BLaER1 (cell line): ENCODE results near the gene TAF8.

Source experiments
- H3K27ac ChIP-seq: shearing (Covaris generic); formaldehyde crosslinking; 2 replicates; pipeline ENCODE4 v1.8.1; 2022
- H3K27me3 ChIP-seq: shearing (Covaris generic); formaldehyde crosslinking; 2 replicates; pipeline ENCODE4 v1.8.1; 2022
- H3K36me3 ChIP-seq: shearing (Covaris generic); formaldehyde crosslinking; 2 replicates; pipeline ENCODE4 v1.8.1; 2022
- H3K4me1 ChIP-seq: shearing (Covaris generic); formaldehyde crosslinking; 2 replicates; pipeline ENCODE4 v1.8.1; 2022
- H3K4me2 ChIP-seq: shearing (Covaris generic); formaldehyde crosslinking; 2 replicates; pipeline ENCODE4 v1.8.1; 2022
- H3K4me3 ChIP-seq: shearing (Covaris generic); formaldehyde crosslinking; 2 replicates; pipeline ENCODE4 v1.8.1; 2022
- H3K9ac ChIP-seq: shearing (Covaris generic); formaldehyde crosslinking; 2 replicates; pipeline ENCODE4 v1.8.1; 2022
- H3K9me3 ChIP-seq: shearing (Covaris generic); formaldehyde crosslinking; 2 replicates; pipeline ENCODE4 v1.8.1; 2022
- H4K20me1 ChIP-seq: shearing (Covaris generic); formaldehyde crosslinking; 2 replicates; pipeline ENCODE4 v1.8.1; 2022
- Cebpa-rat ChIP-seq: shearing (Covaris generic); IDR thresholded peaks from 2 replicates; pipeline ENCODE4 v1.8.1; 2022

TAF8 gene

DNA sequence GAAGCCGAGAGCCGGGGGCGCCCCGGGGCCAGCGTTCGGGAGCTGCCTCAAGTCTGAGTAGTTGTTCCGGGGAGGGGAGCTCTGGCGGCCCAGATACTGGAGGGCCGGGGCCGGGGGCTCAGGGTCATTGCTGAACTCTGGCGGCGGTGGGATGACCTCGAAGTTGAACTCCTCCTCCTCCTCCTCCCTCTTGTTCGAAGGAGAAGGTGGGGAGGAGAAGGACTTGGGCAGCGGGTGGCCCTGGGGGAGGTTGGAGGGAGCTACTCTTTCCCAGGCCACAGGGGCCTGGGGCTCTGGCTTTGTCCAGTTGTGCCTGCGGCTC is 54.4 kb downstream of the TAF8 start:
- TF ChIP-seq Cebpa-rat, result no peak
- H4K20me1 ChIP-seq, result no peaks in the 10 kb centered on the region
- peaks cover 38% of the 10 kb centered on the region for H3K27me3 ChIP-seq
- peak overlapping the region; percentile 69 for H3K4me3 ChIP-seq
- H3K9ac ChIP-seq, result peak overlapping the region; percentile 80
- peak overlapping the region; percentile 69 for H3K27ac ChIP-seq
- H3K9me3 ChIP-seq, result no peaks in the 10 kb centered on the region
- H3K4me1 ChIP-seq, result peaks cover 21% of the 10 kb centered on the region
- H3K36me3 ChIP-seq, result no peaks in the 10 kb centered on the region
- H3K4me2 ChIP-seq, result peak overlapping the region; percentile 85

GRCh38 chr6:42105156-42105648 is 54.9 kb downstream of the TAF8 start:
- no peak for TF ChIP-seq Cebpa-rat
- Histone ChIP-seq H4K20me1 (no peaks in the 10 kb centered on the region), H3K4me3 (peak overlapping the region; percentile 69; the same call in 1 of the 2 replicates), H3K36me3 (no peaks in the 10 kb centered on the region), H3K4me1 (peaks cover 21% of the 10 kb centered on the region), H3K27me3 (peaks cover 38% of the 10 kb centered on the region), H3K4me2 (peak overlapping the region; percentile 85), H3K27ac (no peak overlapping the region), H3K9me3 (no peaks in the 10 kb centered on the region), H3K9ac (no peak overlapping the region)

DNA sequence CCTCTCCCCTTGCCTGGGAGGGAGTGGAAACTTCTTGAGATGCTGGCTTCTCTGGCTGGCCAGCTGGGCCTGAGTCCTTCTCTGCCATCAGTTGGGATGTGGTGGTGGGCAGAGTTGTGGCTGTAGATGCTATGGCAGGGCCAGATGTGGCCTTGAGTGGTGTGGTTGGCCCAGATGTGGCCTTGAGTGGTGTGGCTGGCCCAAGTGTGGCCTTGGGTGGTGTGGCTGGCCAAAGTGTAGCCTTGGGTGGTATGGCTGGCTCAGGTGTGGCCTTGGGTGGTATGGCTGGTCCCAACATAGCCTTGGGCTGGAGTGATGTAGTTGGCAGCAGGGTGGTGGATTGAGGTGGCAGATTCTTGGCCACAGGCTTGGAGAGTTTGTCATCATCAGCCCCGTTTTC is 55.4 kb downstream of the TAF8 start:
- Histone ChIP-seq H3K9ac (no peak overlapping the region), H3K4me3 (no peak overlapping the region), H3K36me3 (no peaks in the 10 kb centered on the region), H3K4me1 (peaks cover 21% of the 10 kb centered on the region), H3K27ac (no peak overlapping the region), H3K4me2 (no peak overlapping the region), H4K20me1 (no peaks in the 10 kb centered on the region), H3K27me3 (peaks cover 38% of the 10 kb centered on the region), H3K9me3 (no peaks in the 10 kb centered on the region)
- TF ChIP-seq Cebpa-rat, result no peak

DNA sequence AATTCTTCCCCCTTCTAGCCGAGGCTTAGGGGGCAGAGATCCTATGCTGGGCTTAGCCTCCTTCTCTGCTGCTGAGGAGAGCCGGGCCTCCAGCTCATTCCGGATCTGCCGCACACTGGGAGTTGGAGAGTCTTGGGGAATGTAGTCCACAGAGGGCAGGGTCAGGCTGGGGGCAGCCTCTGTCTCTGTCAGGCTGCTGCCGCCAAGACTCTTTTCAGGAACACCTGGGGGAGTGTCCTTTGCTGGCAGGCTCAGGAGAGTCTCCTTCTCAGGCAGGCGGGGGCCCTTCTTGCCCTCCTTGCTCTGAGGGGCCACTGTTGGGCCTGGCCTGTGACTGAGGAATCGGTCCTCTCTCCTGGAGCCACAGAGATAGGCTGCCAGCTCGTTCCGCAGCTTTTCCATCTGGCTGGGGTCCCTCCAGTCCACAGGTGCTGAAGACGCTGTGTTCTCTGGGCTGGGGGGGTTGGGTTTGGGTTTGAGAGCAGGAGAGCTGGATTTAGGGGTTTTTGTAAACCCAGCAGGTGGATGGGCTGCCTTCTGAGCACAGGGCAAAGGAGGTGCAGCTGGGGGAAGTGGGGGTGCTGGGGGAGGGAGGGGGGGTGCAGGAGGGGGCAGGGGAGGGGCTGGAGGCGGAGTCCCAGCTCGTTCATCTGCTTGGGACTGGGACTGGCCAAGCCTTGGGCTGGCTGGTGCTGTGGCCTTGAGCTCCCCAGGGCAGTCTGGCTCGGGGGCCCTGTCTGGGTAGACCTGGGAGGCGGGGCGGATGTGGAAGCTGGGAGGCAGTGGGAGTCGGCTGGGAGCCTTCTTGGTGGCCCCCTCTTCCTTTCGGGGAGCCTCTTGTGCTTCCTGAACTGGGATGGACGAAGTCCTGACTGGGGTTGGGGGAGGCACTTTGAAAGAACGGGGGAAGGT is 56.0 kb downstream of the TAF8 start:
- H3K4me2 ChIP-seq, result no peak overlapping the region

DNA sequence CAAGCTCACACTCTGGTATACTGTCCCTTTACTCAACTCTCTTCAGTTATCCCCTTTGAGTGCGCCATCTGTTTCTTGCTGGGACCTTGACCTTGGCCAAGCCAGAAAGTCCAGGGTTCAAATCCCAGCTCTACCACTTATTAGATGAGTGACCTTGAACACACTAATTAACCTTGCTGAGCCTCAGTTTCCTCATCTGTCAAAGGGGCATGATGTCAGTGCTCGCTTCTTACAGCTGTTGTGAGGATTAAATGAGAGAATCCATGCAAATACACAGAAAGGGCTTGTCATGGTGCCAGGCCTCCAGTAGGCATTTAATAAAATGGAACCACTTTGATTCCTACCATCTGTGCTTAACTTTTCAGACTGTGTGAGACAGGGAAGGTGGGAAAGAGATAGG is 57.7 kb downstream of the TAF8 start:
- no peaks in the 10 kb centered on the region for H3K36me3 ChIP-seq
- H3K9ac ChIP-seq, result no peak overlapping the region
- no peak overlapping the region for H3K4me2 ChIP-seq
- peaks cover 32% of the 10 kb centered on the region for H3K27me3 ChIP-seq
- H3K9me3 ChIP-seq, result no peaks in the 10 kb centered on the region
- H3K4me3 ChIP-seq, result no peak overlapping the region
- H3K27ac ChIP-seq, result no peak overlapping the region
- TF ChIP-seq Cebpa-rat, result no peak
- H4K20me1 ChIP-seq, result no peaks in the 10 kb centered on the region
- peaks cover 21% of the 10 kb centered on the region for H3K4me1 ChIP-seq

More for the DNA sequence above, 56.0 kb downstream of the TAF8 start:
- Histone ChIP-seq H3K27me3 (peaks cover 38% of the 10 kb centered on the region), H3K9ac (no peak overlapping the region), H3K9me3 (no peaks in the 10 kb centered on the region), H4K20me1 (no peaks in the 10 kb centered on the region), H3K4me3 (no peak overlapping the region), H3K27ac (no peak overlapping the region), H3K36me3 (no peaks in the 10 kb centered on the region), H3K4me1 (peaks cover 21% of the 10 kb centered on the region)
- no peak for TF ChIP-seq Cebpa-rat

DNA sequence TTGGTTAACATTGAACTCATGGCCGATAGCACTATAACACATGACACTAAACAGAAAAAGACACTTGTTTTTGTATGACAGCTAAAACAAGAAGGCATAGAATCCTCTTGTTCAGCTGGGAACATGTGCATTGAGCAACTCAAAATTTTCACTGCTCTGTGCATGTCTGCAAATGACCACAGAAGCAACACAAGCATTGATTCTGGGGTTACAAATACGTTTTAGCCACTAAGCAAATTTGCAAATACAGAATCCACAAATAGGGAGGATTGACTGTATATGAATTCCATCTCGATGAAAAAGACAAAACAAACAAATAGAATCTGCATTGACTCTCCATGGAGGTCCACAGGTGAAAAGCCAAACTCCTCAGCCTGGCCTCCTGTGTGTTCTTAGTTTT is 60.4 kb downstream of the TAF8 start:
- H3K36me3 ChIP-seq, result no peaks in the 10 kb centered on the region
- no peak overlapping the region for H3K27ac ChIP-seq
- no peaks in the 10 kb centered on the region for H3K4me1 ChIP-seq
- no peak for TF ChIP-seq Cebpa-rat
- no peak overlapping the region for H3K9ac ChIP-seq
- no peaks in the 10 kb centered on the region for H4K20me1 ChIP-seq
- H3K9me3 ChIP-seq, result no peaks in the 10 kb centered on the region
- peaks cover 6% of the 10 kb centered on the region for H3K27me3 ChIP-seq
- H3K4me3 ChIP-seq, result no peak overlapping the region
- no peak overlapping the region for H3K4me2 ChIP-seq

DNA sequence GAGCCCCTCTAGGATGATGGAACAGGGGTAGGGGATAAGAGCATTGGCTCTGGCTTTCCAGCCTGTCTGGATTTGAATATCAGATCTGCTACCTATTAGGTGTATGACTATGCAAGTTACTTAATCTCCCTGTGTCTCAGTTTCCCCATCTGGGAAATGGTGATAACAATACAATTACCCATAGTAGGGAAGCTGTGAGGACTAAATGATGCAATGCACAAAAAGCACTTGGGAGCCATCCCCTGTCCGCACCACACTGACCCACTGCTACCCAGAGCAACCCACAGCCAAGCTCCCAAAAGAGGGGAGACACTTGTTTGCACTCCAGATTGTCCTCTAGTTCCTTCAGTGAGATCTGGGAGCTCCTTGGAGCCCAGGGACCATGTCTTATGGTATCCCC is 62.0 kb downstream of the TAF8 start:
- Histone ChIP-seq H3K4me3 (no peak overlapping the region), H3K27ac (no peak overlapping the region), H3K27me3 (no peaks in the 10 kb centered on the region), H4K20me1 (no peaks in the 10 kb centered on the region), H3K9ac (no peak overlapping the region), H3K9me3 (no peaks in the 10 kb centered on the region), H3K4me2 (no peak overlapping the region), H3K4me1 (no peaks in the 10 kb centered on the region), H3K36me3 (no peaks in the 10 kb centered on the region)
- TF ChIP-seq Cebpa-rat, result no peak

DNA sequence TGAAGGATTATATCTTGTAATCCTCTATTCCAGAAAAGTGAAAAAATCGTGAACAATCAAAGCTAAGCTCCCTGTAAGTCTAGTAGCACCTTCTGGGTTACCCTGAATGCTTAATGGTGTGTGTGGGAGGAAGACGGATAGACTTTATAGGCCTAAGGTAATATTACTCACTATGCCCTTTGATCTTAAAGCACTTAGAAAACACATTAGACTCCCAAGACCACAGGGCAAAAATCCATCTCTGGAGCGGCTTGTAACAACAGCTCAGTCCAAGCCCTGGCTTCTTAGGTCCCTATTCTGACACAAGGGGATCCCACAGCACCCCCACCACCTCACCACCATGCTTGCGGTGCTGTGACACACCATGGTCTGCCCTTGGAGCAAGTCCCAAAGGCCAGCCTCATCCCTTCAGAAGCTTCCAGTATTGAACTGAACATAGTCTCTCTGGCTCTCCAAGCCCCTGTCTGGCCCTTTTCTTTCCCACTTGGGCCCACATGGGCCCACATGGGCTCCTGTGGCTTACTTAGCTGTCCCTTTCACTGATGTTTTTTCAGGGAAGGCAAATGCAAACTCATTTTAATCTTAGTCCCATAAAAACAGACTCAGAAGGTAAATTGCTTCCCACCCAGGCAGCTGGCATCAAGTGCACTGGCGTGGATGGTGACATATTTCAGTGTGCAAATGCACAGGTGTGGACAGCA is 63.8 kb downstream of the TAF8 start:
- no peak for TF ChIP-seq Cebpa-rat
- no peak overlapping the region for H3K4me3 ChIP-seq
- H3K9ac ChIP-seq, result no peak overlapping the region
- no peaks in the 10 kb centered on the region for H3K27me3 ChIP-seq
- H3K27ac ChIP-seq, result no peak overlapping the region
- H4K20me1 ChIP-seq, result no peaks in the 10 kb centered on the region
- no peaks in the 10 kb centered on the region for H3K36me3 ChIP-seq
- no peaks in the 10 kb centered on the region for H3K9me3 ChIP-seq
- no peaks in the 10 kb centered on the region for H3K4me1 ChIP-seq
- no peak overlapping the region for H3K4me2 ChIP-seq

DNA sequence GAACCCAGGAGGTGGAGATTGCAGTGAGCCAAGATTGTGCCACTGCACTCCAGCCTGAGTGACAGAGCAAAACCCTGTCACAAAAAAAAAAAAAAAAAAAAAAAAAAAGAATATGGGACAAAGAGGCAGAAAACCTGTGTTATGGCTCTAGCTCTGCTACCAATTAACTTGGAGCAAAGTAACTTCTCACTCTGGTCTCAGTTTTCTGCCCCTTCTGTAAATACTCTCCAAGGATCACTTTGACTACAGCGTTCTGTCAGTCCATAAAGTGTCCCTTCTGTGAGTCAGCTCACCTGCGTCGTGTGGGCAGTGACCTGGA is 67.5 kb downstream of the TAF8 start:
- Histone ChIP-seq H3K27me3 (no peaks in the 10 kb centered on the region), H3K4me2 (no peak overlapping the region), H3K4me3 (no peak overlapping the region), H3K9me3 (no peaks in the 10 kb centered on the region), H3K9ac (no peak overlapping the region), H3K4me1 (no peaks in the 10 kb centered on the region), H3K36me3 (no peaks in the 10 kb centered on the region), H3K27ac (no peak overlapping the region), H4K20me1 (no peaks in the 10 kb centered on the region)
- no peak for TF ChIP-seq Cebpa-rat
